DOHH2 (cell line): ENCODE results near the gene MED25.

Experiments
- H3F3A ChIP-seq: fragments of 200-600 bp; sonication (generic), shearing (Covaris generic); 2 replicates; pipeline ENCODE4 v1.6.0; 2016; ENCODE audit warnings: antibody characterized with exemption, mild to moderate bottlenecking; ENCODE audit not compliant: control insufficient read depth, insufficient read depth
- H3K27ac ChIP-seq: fragments of 200-600 bp; sonication (generic); 2 replicates; pipeline ENCODE4 v1.5.1; 2014; ENCODE audit warnings: low read depth, mild to moderate bottlenecking, low read length, moderate library complexity
- H3K27me3 ChIP-seq: fragments of 200-600 bp; sonication (generic); 2 replicates; pipeline ENCODE4 v1.6.1; 2014; ENCODE audit warnings: mild to moderate bottlenecking, low read length, mixed read lengths; ENCODE audit not compliant: control insufficient read depth
- H3K36me3 ChIP-seq: fragments of 200-600 bp; sonication (generic); 2 replicates; pipeline ENCODE4 v1.6.1; 2014; ENCODE audit warnings: mild to moderate bottlenecking, low read length, moderate library complexity, mixed read lengths; ENCODE audit not compliant: control insufficient read depth
- H3K4me1 ChIP-seq: fragments of 200-600 bp; sonication (generic); 2 replicates; pipeline ENCODE4 v1.6.1; 2014; ENCODE audit warnings: mild to moderate bottlenecking, low read length, mixed read lengths; ENCODE audit not compliant: control insufficient read depth
- H3K4me2 ChIP-seq: fragments of 200-600 bp; sonication (generic); 2 replicates; pipeline ENCODE4 v1.6.0; 2014; ENCODE audit warnings: mild to moderate bottlenecking, low read length, moderate library complexity
- H3K4me3 ChIP-seq: fragments of 200-600 bp; sonication (generic); 2 replicates; pipeline ENCODE4 v1.5.1; 2014; ENCODE audit warnings: mild to moderate bottlenecking, low read length, mixed read lengths
- H3K79me2 ChIP-seq: fragments of 200-600 bp; sonication (generic); 2 replicates; pipeline ENCODE4 v1.6.1; 2014; ENCODE audit warnings: mild to moderate bottlenecking, low read length, mixed read lengths; ENCODE audit not compliant: control insufficient read depth
- H3K9me2 ChIP-seq: fragments of 200-600 bp; sonication (generic); replicated peaks from 2 replicates; pipeline ENCODE4 v1.6.1; 2014; ENCODE audit warnings: mild to moderate bottlenecking, low read length, mixed read lengths; ENCODE audit not compliant: control insufficient read depth
- H3K9me3 ChIP-seq: fragments of 200-600 bp; sonication (generic); 2 replicates; pipeline ENCODE4 v1.6.1; 2014; ENCODE audit warnings: antibody characterized with exemption, low read length, mixed read lengths; ENCODE audit not compliant: control insufficient read depth, insufficient read depth
- H4K20me1 ChIP-seq: fragments of 200-600 bp; sonication (generic); 2 replicates; pipeline ENCODE4 v1.6.0; 2014; ENCODE audit warnings: low read depth, mild to moderate bottlenecking, antibody characterized with exemption, low read length, moderate library complexity; ENCODE audit not compliant: control insufficient read depth, insufficient read depth
- EZH2phosphoT487 ChIP-seq: fragments of 200-600 bp; sonication (generic); IDR thresholded peaks from 2 replicates; pipeline ENCODE4 v1.6.1; 2017; ENCODE audit warnings: borderline replicate concordance, mild to moderate bottlenecking, antibody characterized with exemption, low read length, moderate library complexity, mixed read lengths
- TF ChIP-seq, protein P1 (sequence below): fragments of 200-600 bp; sonication (generic); IDR thresholded peaks from one replicate; pipeline ENCODE4 v1.5.1; 2014; ENCODE audit warnings: antibody characterized with exemption, mild to moderate bottlenecking, low read depth, low read length; ENCODE audit not compliant: poor library complexity, severe bottlenecking

MED25 gene

DNA sequence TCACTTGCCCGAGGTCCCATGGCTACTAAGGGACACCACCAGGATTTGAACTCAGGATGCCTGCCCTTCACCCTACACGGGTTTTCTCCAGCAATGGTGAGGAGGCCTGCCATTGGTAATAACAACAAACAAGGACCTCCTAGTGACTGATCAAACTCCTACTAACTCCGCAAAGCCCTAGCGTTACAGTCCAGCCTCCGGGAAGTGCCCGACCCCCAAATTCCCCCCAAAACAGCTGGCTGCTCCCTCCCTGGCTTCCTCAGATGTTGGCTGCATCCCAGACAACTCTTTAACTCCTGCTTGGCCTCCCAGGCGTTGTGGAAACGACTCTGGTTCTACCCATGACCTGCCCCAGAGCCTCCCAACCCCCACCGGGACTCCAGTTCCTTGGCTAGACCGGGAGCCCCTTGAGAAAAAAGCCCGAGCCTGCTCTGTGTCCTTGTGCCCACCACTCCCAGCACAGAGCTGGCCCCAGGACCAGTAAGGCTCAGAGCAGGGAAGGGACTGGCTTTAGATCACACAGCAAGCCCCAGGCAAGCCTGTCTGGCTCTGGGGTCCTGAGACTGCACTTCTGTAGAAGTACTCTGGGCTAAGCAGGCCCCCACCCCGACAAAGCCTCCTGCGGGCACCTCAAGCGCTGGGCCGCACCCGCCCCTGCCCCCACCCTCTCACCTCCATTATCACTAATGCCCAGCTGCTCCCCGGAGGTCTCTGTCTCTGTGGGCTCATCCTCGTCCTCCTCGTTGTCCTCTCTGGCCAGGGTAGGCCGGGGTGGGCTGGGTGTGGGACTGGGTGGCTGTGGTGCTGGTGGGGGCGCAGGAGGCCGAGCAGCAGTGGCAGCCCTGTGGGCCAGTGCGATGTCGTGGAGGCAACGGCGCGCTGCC is 54.4 kb downstream of the MED25 start:
- Histone ChIP-seq H3K27ac (no peak overlapping the region), H3K9me2 (no peaks in the 10 kb centered on the region), H3K79me2 (peaks cover 30% of the 10 kb centered on the region), H3K27me3 (no peaks in the 10 kb centered on the region), H3K4me1 (peaks cover 37% of the 10 kb centered on the region), H3F3A (peaks cover 11% of the 10 kb centered on the region), H3K9me3 (no peaks in the 10 kb centered on the region), H3K4me3 (no peak overlapping the region), H3K36me3 (peaks cover 10% of the 10 kb centered on the region), H4K20me1 (no peaks in the 10 kb centered on the region), H3K4me2 (no peak overlapping the region)
- no peak for TF ChIP-seq EZH2phosphoT487
- TF ChIP-seq, protein P1, sequence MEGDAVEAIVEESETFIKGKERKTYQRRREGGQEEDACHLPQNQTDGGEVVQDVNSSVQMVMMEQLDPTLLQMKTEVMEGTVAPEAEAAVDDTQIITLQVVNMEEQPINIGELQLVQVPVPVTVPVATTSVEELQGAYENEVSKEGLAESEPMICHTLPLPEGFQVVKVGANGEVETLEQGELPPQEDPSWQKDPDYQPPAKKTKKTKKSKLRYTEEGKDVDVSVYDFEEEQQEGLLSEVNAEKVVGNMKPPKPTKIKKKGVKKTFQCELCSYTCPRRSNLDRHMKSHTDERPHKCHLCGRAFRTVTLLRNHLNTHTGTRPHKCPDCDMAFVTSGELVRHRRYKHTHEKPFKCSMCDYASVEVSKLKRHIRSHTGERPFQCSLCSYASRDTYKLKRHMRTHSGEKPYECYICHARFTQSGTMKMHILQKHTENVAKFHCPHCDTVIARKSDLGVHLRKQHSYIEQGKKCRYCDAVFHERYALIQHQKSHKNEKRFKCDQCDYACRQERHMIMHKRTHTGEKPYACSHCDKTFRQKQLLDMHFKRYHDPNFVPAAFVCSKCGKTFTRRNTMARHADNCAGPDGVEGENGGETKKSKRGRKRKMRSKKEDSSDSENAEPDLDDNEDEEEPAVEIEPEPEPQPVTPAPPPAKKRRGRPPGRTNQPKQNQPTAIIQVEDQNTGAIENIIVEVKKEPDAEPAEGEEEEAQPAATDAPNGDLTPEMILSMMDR = no peak

DNA sequence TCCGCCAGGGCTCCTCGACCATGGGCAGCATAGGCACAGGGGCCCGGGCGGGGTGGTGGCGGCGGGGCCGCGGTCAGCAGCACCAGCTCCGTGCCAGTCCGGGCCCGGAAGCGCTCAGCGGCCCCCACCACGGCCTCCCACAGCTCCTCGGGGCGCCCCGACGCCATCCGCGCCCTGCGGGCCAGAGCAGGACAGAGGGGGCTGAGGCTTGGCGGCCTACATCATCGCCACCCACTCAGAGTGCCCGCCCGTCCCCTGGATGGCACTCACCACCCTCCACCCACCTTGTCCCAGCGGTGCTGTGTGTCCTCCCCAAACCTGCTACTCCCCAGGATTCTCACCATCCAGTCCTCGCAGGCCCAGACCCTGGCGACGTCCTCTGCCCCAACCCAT is 55.0 kb downstream of the MED25 start:
- Histone ChIP-seq H3K9me2 (no peaks in the 10 kb centered on the region), H4K20me1 (no peaks in the 10 kb centered on the region), H3K27me3 (no peaks in the 10 kb centered on the region), H3K27ac (no peak overlapping the region), H3K4me3 (no peak overlapping the region), H3K4me2 (no peak overlapping the region), H3K79me2 (peaks cover 30% of the 10 kb centered on the region), H3K36me3 (peaks cover 10% of the 10 kb centered on the region), H3K9me3 (no peaks in the 10 kb centered on the region), H3K4me1 (peaks cover 32% of the 10 kb centered on the region), H3F3A (peaks cover 7% of the 10 kb centered on the region)
- TF ChIP-seq, protein P1 = no peak
- TF ChIP-seq EZH2phosphoT487 = no peak

DNA sequence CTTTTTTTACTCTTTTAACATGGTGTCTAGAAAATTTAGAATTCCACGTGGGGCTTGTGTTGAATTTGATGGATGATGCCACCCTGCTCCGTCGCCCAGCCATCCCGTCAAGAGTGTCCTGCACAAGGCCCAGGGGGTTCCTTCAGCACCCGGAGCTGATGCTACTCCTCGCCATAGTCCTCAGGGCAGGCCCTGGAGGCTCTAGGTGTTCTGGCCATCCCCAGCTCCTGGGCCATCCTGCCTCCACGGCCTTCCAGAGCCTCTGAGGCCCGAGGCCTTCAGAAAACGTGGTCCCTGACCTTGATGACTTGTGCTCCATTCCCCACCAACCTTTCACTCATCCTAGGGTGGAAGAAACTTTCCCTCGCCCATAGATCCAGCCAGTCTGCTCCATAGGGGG is 55.7 kb downstream of the MED25 start:
- H3K79me2 ChIP-seq = peaks cover 33% of the 10 kb centered on the region

More for the DNA sequence above, 55.7 kb downstream of the MED25 start:
- Histone ChIP-seq H3K4me3 (no peak overlapping the region), H3K36me3 (peaks cover 10% of the 10 kb centered on the region), H3K9me2 (no peaks in the 10 kb centered on the region), H3K9me3 (no peaks in the 10 kb centered on the region), H4K20me1 (no peaks in the 10 kb centered on the region), H3K27ac (no peak overlapping the region), H3K4me2 (no peak overlapping the region), H3F3A (0 out of 2 replicates have a peak, but pooled peaks cover under 1% of the 10 kb centered on the region), H3K27me3 (no peaks in the 10 kb centered on the region), H3K4me1 (peaks cover 32% of the 10 kb centered on the region)
- no peak for TF ChIP-seq EZH2phosphoT487
- TF ChIP-seq, protein P1 = no peak
